ENCODE data around the gene RERE.

Gene RERE

DNA sequence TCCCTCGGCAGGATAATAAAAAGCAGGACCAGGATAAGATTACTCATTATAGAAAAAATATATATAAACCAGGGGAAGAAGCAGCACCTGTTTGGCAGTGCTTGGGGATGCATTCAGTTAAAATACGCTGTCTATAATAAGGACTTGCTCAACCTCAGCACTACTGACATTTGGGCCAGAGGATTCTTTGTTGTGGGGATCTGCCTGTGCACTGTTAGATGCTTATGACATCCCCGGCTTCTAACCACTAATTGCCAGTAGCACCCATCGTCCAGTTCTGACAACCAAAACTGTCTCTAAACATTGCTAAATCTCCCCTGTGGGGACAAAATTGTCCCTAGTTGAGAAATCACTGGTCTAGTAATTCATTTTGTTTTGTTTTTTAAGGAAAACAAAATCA, 257.4 kb downstream of the RERE start:
- TF ChIP-seq TCF12 (IDR thresholded peaks at IDR 0.05; ENCODE audit: low read depth) (no peak), ZBTB7A (IDR thresholded peaks at IDR 0.05; ENCODE audit: low read depth) (no peak), CREB1 (IDR thresholded peaks at IDR 0.05; ENCODE audit: low read depth) (no peak), YY1 (IDR thresholded peaks at IDR 0.05; ENCODE audit: low read depth) (no peak)

- no peak for TF ChIP-seq EP300 (IDR thresholded peaks at IDR 0.05; ENCODE audit: borderline replicate concordance)
- TF ChIP-seq NFIC (IDR thresholded peaks at IDR 0.05), result no peak
- TF ChIP-seq RAD21 (IDR thresholded peaks at IDR 0.05; ENCODE audit: low read depth), result no peak
- no peak for TF ChIP-seq ZBTB7A (IDR thresholded peaks at IDR 0.05; ENCODE audit: low read depth)
- TF ChIP-seq EGR1 (IDR thresholded peaks at IDR 0.05), result no peak
- no peak for TF ChIP-seq TCF12 (IDR thresholded peaks at IDR 0.05; ENCODE audit: low read depth)
- no peak for TF ChIP-seq TAF1 (IDR thresholded peaks at IDR 0.05; ENCODE audit: low read depth)
- no peak for TF ChIP-seq CREB1 (IDR thresholded peaks at IDR 0.05; ENCODE audit: low read depth)
- TF ChIP-seq, protein P1, sequence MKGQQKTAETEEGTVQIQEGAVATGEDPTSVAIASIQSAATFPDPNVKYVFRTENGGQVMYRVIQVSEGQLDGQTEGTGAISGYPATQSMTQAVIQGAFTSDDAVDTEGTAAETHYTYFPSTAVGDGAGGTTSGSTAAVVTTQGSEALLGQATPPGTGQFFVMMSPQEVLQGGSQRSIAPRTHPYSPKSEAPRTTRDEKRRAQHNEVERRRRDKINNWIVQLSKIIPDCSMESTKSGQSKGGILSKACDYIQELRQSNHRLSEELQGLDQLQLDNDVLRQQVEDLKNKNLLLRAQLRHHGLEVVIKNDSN (IDR thresholded peaks at IDR 0.05), result no peak
- no peak for TF ChIP-seq CEBPB (IDR thresholded peaks at IDR 0.05)
- no peak for TF ChIP-seq TEAD4 (IDR thresholded peaks at IDR 0.05)
- TF ChIP-seq FOXM1 (IDR thresholded peaks at IDR 0.05; ENCODE audit: borderline replicate concordance, low read depth), result no peak
- no peak for TF ChIP-seq YY1 (IDR thresholded peaks at IDR 0.05; ENCODE audit: low read depth)
- TF ChIP-seq, protein P2, sequence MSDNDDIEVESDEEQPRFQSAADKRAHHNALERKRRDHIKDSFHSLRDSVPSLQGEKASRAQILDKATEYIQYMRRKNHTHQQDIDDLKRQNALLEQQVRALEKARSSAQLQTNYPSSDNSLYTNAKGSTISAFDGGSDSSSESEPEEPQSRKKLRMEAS (IDR thresholded peaks at IDR 0.05), result no peak
- TF ChIP-seq, protein P3, sequence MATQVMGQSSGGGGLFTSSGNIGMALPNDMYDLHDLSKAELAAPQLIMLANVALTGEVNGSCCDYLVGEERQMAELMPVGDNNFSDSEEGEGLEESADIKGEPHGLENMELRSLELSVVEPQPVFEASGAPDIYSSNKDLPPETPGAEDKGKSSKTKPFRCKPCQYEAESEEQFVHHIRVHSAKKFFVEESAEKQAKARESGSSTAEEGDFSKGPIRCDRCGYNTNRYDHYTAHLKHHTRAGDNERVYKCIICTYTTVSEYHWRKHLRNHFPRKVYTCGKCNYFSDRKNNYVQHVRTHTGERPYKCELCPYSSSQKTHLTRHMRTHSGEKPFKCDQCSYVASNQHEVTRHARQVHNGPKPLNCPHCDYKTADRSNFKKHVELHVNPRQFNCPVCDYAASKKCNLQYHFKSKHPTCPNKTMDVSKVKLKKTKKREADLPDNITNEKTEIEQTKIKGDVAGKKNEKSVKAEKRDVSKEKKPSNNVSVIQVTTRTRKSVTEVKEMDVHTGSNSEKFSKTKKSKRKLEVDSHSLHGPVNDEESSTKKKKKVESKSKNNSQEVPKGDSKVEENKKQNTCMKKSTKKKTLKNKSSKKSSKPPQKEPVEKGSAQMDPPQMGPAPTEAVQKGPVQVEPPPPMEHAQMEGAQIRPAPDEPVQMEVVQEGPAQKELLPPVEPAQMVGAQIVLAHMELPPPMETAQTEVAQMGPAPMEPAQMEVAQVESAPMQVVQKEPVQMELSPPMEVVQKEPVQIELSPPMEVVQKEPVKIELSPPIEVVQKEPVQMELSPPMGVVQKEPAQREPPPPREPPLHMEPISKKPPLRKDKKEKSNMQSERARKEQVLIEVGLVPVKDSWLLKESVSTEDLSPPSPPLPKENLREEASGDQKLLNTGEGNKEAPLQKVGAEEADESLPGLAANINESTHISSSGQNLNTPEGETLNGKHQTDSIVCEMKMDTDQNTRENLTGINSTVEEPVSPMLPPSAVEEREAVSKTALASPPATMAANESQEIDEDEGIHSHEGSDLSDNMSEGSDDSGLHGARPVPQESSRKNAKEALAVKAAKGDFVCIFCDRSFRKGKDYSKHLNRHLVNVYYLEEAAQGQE (IDR thresholded peaks at IDR 0.05; ENCODE audit: low read depth), result no peak
Observed at GRCh38 chr1:8555582-8555981, 261.9 kb downstream of the RERE start.

DNA sequence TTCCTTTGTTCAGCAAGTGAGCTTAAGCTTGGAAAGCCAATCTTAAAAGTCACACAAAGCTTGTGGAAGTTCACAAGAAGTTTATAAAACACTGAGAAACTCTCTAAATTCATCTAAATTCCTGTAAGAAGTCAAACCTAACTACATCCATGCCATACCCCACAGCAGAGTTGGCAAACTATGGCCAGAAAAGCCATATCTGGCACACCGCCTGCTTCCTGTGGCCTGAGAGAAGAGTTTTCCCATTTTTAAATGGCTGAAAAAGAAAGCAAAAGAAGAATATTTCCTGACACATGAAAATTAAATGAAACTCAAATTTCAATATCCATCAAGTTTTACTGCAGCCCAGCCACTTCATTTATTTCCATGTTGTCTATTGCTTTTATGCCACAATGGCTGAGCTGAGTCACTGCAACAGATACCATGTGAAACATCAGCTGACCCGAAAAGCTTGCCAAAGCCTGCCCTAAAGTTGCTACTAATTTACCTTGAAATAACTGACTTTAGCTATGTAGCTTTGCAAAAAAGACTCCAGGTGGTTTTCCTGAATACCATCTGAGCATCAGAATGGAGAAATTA, 262.4 kb downstream of the RERE start:
- TF ChIP-seq EGR1 (IDR thresholded peaks at IDR 0.05), result no peak
- TF ChIP-seq, protein P1 (IDR thresholded peaks at IDR 0.05), result peak; percentile 57

GRCh38 chr1:8552820-8553397, 264.5 kb downstream of the RERE start:
- TF ChIP-seq, protein P1 (IDR thresholded peaks at IDR 0.05), result no peak
- TF ChIP-seq CREB1 (IDR thresholded peaks at IDR 0.05; ENCODE audit: low read depth) (no peak), FOXM1 (IDR thresholded peaks at IDR 0.05; ENCODE audit: borderline replicate concordance, low read depth) (no peak), TEAD4 (IDR thresholded peaks at IDR 0.05) (no peak), RAD21 (IDR thresholded peaks at IDR 0.05; ENCODE audit: low read depth) (no peak), NFIC (IDR thresholded peaks at IDR 0.05) (no peak), EP300 (IDR thresholded peaks at IDR 0.05; ENCODE audit: borderline replicate concordance) (no peak), YY1 (IDR thresholded peaks at IDR 0.05; ENCODE audit: low read depth) (no peak), TAF1 (IDR thresholded peaks at IDR 0.05; ENCODE audit: low read depth) (no peak), TCF12 (IDR thresholded peaks at IDR 0.05; ENCODE audit: low read depth) (no peak), CEBPB (IDR thresholded peaks at IDR 0.05) (no peak), EGR1 (IDR thresholded peaks at IDR 0.05) (no peak), ZBTB7A (IDR thresholded peaks at IDR 0.05; ENCODE audit: low read depth) (no peak)
- TF ChIP-seq, protein P2 (IDR thresholded peaks at IDR 0.05), result no peak
- TF ChIP-seq, protein P3 (IDR thresholded peaks at IDR 0.05; ENCODE audit: low read depth), result no peak

- no peak for TF ChIP-seq TEAD4 (IDR thresholded peaks at IDR 0.05)
- no peak for TF ChIP-seq FOXM1 (IDR thresholded peaks at IDR 0.05; ENCODE audit: borderline replicate concordance, low read depth)
- no peak for TF ChIP-seq YY1 (IDR thresholded peaks at IDR 0.05; ENCODE audit: low read depth)
- TF ChIP-seq, protein P3 (IDR thresholded peaks at IDR 0.05; ENCODE audit: low read depth), result no peak
- no peak for TF ChIP-seq TCF12 (IDR thresholded peaks at IDR 0.05; ENCODE audit: low read depth)
- TF ChIP-seq EGR1 (IDR thresholded peaks at IDR 0.05), result no peak
- TF ChIP-seq TAF1 (IDR thresholded peaks at IDR 0.05; ENCODE audit: low read depth), result no peak
- TF ChIP-seq, protein P1 (IDR thresholded peaks at IDR 0.05), result no peak
- TF ChIP-seq CREB1 (IDR thresholded peaks at IDR 0.05; ENCODE audit: low read depth), result no peak
- TF ChIP-seq CEBPB (IDR thresholded peaks at IDR 0.05), result no peak
- no peak for TF ChIP-seq ZBTB7A (IDR thresholded peaks at IDR 0.05; ENCODE audit: low read depth)
- no peak for TF ChIP-seq EP300 (IDR thresholded peaks at IDR 0.05; ENCODE audit: borderline replicate concordance)
- TF ChIP-seq RAD21 (IDR thresholded peaks at IDR 0.05; ENCODE audit: low read depth), result no peak
- no peak for TF ChIP-seq NFIC (IDR thresholded peaks at IDR 0.05)
Observed at GRCh38 chr1:8551613-8552489, 265.6 kb downstream of the RERE start.

Data from Ishikawa (cell line).